OCI-LY7 (cell line): ENCODE results near the gene ATP1B3.

Experiments
- CTCF ChIP-seq: fragments of 200-600 bp; sonication (generic); conservative IDR thresholded peaks from 2 replicates; pipeline ENCODE4 v1.5.1; 2014; ENCODE audit warnings: mild to moderate bottlenecking, antibody characterized with exemption, low read length, moderate library complexity, mixed read lengths
- EZH2phosphoT487 ChIP-seq: fragments of 200-600 bp; sonication (generic); IDR thresholded peaks from 2 replicates; pipeline ENCODE4 v1.6.1; 2018; ENCODE audit warnings: low read depth, borderline replicate concordance, mild to moderate bottlenecking, mixed run types, antibody characterized with exemption, low read length, moderate library complexity, mixed read lengths

GRCh38 chr3:141914311-141914710 is 37.9 kb downstream of the ATP1B3 start:
- TF ChIP-seq CTCF (no peak), EZH2phosphoT487 (no peak)
